ENCODE data around the gene DCTD.

GRCh38 chr4:182920676-182921075 is 3.5 kb upstream of the DCTD start:
- TF ChIP-seq ZNF140 (tag by site-specific recombination; IDR thresholded peaks at IDR 0.05) (no peak), ZNF133 (tag by site-specific recombination; IDR thresholded peaks at IDR 0.05) (no peak), ZNF645 (tag by site-specific recombination; IDR thresholded peaks at IDR 0.05) (no peak)
- TF ChIP-seq, protein P1, sequence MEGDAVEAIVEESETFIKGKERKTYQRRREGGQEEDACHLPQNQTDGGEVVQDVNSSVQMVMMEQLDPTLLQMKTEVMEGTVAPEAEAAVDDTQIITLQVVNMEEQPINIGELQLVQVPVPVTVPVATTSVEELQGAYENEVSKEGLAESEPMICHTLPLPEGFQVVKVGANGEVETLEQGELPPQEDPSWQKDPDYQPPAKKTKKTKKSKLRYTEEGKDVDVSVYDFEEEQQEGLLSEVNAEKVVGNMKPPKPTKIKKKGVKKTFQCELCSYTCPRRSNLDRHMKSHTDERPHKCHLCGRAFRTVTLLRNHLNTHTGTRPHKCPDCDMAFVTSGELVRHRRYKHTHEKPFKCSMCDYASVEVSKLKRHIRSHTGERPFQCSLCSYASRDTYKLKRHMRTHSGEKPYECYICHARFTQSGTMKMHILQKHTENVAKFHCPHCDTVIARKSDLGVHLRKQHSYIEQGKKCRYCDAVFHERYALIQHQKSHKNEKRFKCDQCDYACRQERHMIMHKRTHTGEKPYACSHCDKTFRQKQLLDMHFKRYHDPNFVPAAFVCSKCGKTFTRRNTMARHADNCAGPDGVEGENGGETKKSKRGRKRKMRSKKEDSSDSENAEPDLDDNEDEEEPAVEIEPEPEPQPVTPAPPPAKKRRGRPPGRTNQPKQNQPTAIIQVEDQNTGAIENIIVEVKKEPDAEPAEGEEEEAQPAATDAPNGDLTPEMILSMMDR (tag by site-specific recombination; IDR thresholded peaks at IDR 0.05), result no peak
